ENCODE measurements around the gene ATR. TPM values are rescaled to one million over a fixed set of nuclear protein-coding genes. Genes with fewer than 3 reads are reported as not detected.
"Not testable (repeated sequence)": the region's sequence is repeated elsewhere in the genome, so short reads cannot be mapped to it uniquely, and the experiment has no call there.

ATR gene
- total RNA-seq, 4 donors from 2014 or later: 9.5 to 16.6 (median 13.3) TPM

- no peak for DNase-seq (ENCODE audit: extremely low spot score)
- no peak for TF ChIP-seq EP300 (IDR thresholded peaks at IDR 0.05)
- no peak for TF ChIP-seq POLR2AphosphoS5 (IDR thresholded peaks at IDR 0.05)
- Histone ChIP-seq H3K4me3 (no peak overlapping the region), H3K27ac (replicated peaks in 1 of 4) (no peak overlapping the region), H3K36me3 (peaks cover 28 to 91% (median 59%) of the 10 kb centered on the region in 4 donors), H3K4me1 (no peaks in the 10 kb centered on the region), H3K27me3 (no peaks in the 10 kb centered on the region), H3K9me3 (no peaks in the 10 kb centered on the region)
- intact Hi-C loops (cut with DNase I): no loop called here
Observed at GRCh38 chr3:142560118-142560517, 18.4 kb downstream of the ATR start.

- Histone ChIP-seq H3K27ac (replicated peaks in 1 of 4) (no peak overlapping the region), H3K9me3 (no peaks in the 10 kb centered on the region), H3K36me3 (peaks cover 40 to 97% (median 75%) of the 10 kb centered on the region in 4 donors), H3K27me3 (no peaks in the 10 kb centered on the region), H3K4me3 (no peak overlapping the region), H3K4me1 (no peaks in the 10 kb centered on the region)
- intact Hi-C loops (cut with DNase I): no loop called here
- WGBS: 97% methylated on average over 1 of the region's 1 CpG
- DNase-seq (ENCODE audit: extremely low spot score): no peak
- TF ChIP-seq POLR2AphosphoS5 (IDR thresholded peaks at IDR 0.05): no peak
- TF ChIP-seq EP300 (IDR thresholded peaks at IDR 0.05): no peak
- no peak for TF ChIP-seq POLR2A (IDR thresholded peaks at IDR 0.05; ENCODE audit: low read depth)
- no peak for TF ChIP-seq CTCF (IDR thresholded peaks at IDR 0.05)
Observed at GRCh38 chr3:142553741-142554140, 24.8 kb downstream of the ATR start.

- intact Hi-C loops (cut with DNase I): not testable (repeated sequence)
- H3K36me3 ChIP-seq: peaks cover 44 to 98% (median 73%) of the 10 kb centered on the region in 4 donors
Observed at GRCh38 chr3:142552579-142552978, 26.0 kb downstream of the ATR start.

GRCh38 chr3:142549986-142550385 lies 28.5 kb downstream of the ATR start:
- no peaks in the 10 kb centered on the region for H3K9me3 ChIP-seq
- intact Hi-C loops (cut with DNase I): no loop called here
- peaks cover 36 to 96% (median 70%) of the 10 kb centered on the region in 4 donors for H3K36me3 ChIP-seq
- no peak overlapping the region for H3K27ac ChIP-seq (replicated peaks in 1 of 4)
- H3K27me3 ChIP-seq: no peaks in the 10 kb centered on the region
- no peak for DNase-seq (ENCODE audit: extremely low spot score)
- TF ChIP-seq EP300 (IDR thresholded peaks at IDR 0.05) (no peak), CTCF (IDR thresholded peaks at IDR 0.05) (no peak), POLR2A (IDR thresholded peaks at IDR 0.05; ENCODE audit: low read depth) (no peak), POLR2AphosphoS5 (IDR thresholded peaks at IDR 0.05) (no peak)
- WGBS: 89% methylated on average over 7 of the region's 7 CpGs
- H3K4me3 ChIP-seq: no peak overlapping the region
- no peaks in the 10 kb centered on the region for H3K4me1 ChIP-seq

More at GRCh38 chr3:142552579-142552978, 26.0 kb downstream of the ATR start:
- not testable (repeated sequence) for H3K4me1 ChIP-seq; H3K27ac ChIP-seq (replicated peaks in 1 of 4); DNase-seq (ENCODE audit: extremely low spot score); H3K27me3 ChIP-seq; H3K9me3 ChIP-seq; H3K4me3 ChIP-seq
- WGBS: 94% methylated on average over 1 of the region's 1 CpG

- H3K27ac ChIP-seq (replicated peaks in 1 of 4): no peak overlapping the region
- WGBS: 90% methylated on average over 5 of the region's 5 CpGs
- intact Hi-C loops (cut with DNase I): no loop called here
- H3K27me3 ChIP-seq: no peaks in the 10 kb centered on the region
- H3K4me3 ChIP-seq: no peak overlapping the region
- TF ChIP-seq POLR2AphosphoS5 (IDR thresholded peaks at IDR 0.05) (no peak), CTCF (IDR thresholded peaks at IDR 0.05) (no peak), EP300 (IDR thresholded peaks at IDR 0.05) (no peak), POLR2A (IDR thresholded peaks at IDR 0.05; ENCODE audit: low read depth) (no peak)
- H3K36me3 ChIP-seq: peaks cover 6 to 56% (median 24%) of the 10 kb centered on the region in 4 donors
- no peaks in the 10 kb centered on the region for H3K9me3 ChIP-seq
- H3K4me1 ChIP-seq: no peaks in the 10 kb centered on the region
- DNase-seq (ENCODE audit: extremely low spot score): no peak
Observed at GRCh38 chr3:142543307-142543706, 35.2 kb downstream of the ATR start.

- Histone ChIP-seq H3K27ac (replicated peaks in 1 of 4) (no peak overlapping the region), H3K36me3 (peaks cover 0 to 55% (median 21%) of the 10 kb centered on the region in 4 donors), H3K4me1 (no peaks in the 10 kb centered on the region), H3K9me3 (no peaks in the 10 kb centered on the region), H3K4me3 (no peak overlapping the region), H3K27me3 (no peaks in the 10 kb centered on the region)
- intact Hi-C loops (cut with DNase I): no loop called here
- TF ChIP-seq POLR2A (IDR thresholded peaks at IDR 0.05; ENCODE audit: low read depth): no peak
- TF ChIP-seq CTCF (IDR thresholded peaks at IDR 0.05): no peak
- TF ChIP-seq EP300 (IDR thresholded peaks at IDR 0.05): no peak
- TF ChIP-seq POLR2AphosphoS5 (IDR thresholded peaks at IDR 0.05): no peak
- no peak for DNase-seq (ENCODE audit: extremely low spot score)
- WGBS: 74% methylated on average over 2 of the region's 2 CpGs
Observed at GRCh38 chr3:142542054-142542453, 36.5 kb downstream of the ATR start.

Measured in esophagus muscularis mucosa (tissue), 4 donors.